HEK293 (cell line): ENCODE data around the gene NUDT13.

Experiments used
- CTCF ChIA-PET: fragments of 350-600 bp; formaldehyde crosslinking; extraction: SDS; loops from one replicate; lab custom pipeline; 2021; ENCODE audit warnings: antibody characterized with exemption; lab: Yijun Ruan, JAX
- POLR2A ChIA-PET: fragments of 300-600 bp; formaldehyde crosslinking; extraction: SDS; loops from one replicate; lab custom pipeline; 2020; ENCODE audit warnings: antibody characterized with exemption, inconsistent platforms; lab: Yijun Ruan, JAX
- H3K27ac ChIP-seq: fragments of 200-500 bp; sonication (Bioruptor generic); 2 replicates; pipeline ENCODE4 v1.5.1; 2014; ENCODE audit warnings: low read depth, low read length, control low read depth, inconsistent platforms; ENCODE audit errors: extremely low read depth
- H3K36me3 ChIP-seq, 2 experiments: fragments of 200-500 bp in 1 of 2; sonication (Bioruptor generic) in 1 of 2; 1 replicate in 1 of 2; 2 replicates in 1 of 2; pipeline ENCODE4 v1.5.1; 2014 to 2017; ENCODE audit warnings: inconsistent platforms in 2 of 2, low read length in 2 of 2; ENCODE audit not compliant: control insufficient read depth in 2 of 2, insufficient read depth in 1 of 2
- H3K4me1 ChIP-seq: fragments of 200-500 bp; sonication (Bioruptor generic); 2 replicates; pipeline ENCODE4 v1.5.1; 2014; ENCODE audit warnings: mild to moderate bottlenecking, low read length, inconsistent platforms; ENCODE audit not compliant: control insufficient read depth, insufficient read depth
- H3K4me3 ChIP-seq: 2 replicates; pipeline ENCODE4 v1.5.1; 2011; ENCODE audit warnings: low read depth, mild to moderate bottlenecking, control low read depth, low read length, moderate library complexity
- H3K9me3 ChIP-seq: fragments of 200-500 bp; sonication (Bioruptor generic); 2 replicates; pipeline ENCODE4 v1.5.1; 2014; ENCODE audit warnings: low read depth, low read length, inconsistent platforms; ENCODE audit not compliant: control insufficient read depth, insufficient read depth
- KLF9 ChIP-seq: fragments of 450-650 bp; formaldehyde crosslinking; IDR thresholded peaks from 2 replicates; pipeline ENCODE4 v1.5.1; 2016; ENCODE audit warnings: missing biosample characterization, missing genetic modification characterization, low read depth
- PATZ1 ChIP-seq: fragments of 450-650 bp; formaldehyde crosslinking; IDR thresholded peaks from 2 replicates; pipeline ENCODE4 v1.5.1; 2016; ENCODE audit warnings: missing biosample characterization, missing genetic modification characterization
- PBX3 ChIP-seq: sonication (generic); formaldehyde crosslinking; IDR thresholded peaks from 2 replicates; pipeline ENCODE4 v1.8.1; 2022; ENCODE audit warnings: mild to moderate bottlenecking, moderate library complexity, missing genetic modification reagents
- PRDM1 ChIP-seq: fragments of 450-650 bp; formaldehyde crosslinking; IDR thresholded peaks from 2 replicates; pipeline ENCODE4; 2016; ENCODE audit warnings: missing biosample characterization, missing genetic modification characterization
- WT1 ChIP-seq: fragments of 450-650 bp; formaldehyde crosslinking; IDR thresholded peaks from 2 replicates; pipeline ENCODE4 v1.5.1; 2016; ENCODE audit warnings: missing biosample characterization, missing genetic modification characterization
- YY1 ChIP-seq: fragments of 450-650 bp; formaldehyde crosslinking; IDR thresholded peaks from 2 replicates; pipeline ENCODE4 v1.5.1; 2018; ENCODE audit warnings: missing biosample characterization, missing genetic modification characterization
- ZBTB1 ChIP-seq: fragments of 450-650 bp; formaldehyde crosslinking; IDR thresholded peaks from 2 replicates; pipeline ENCODE4 v1.5.1; 2016; ENCODE audit warnings: missing biosample characterization, missing genetic modification characterization
- ZBTB11 ChIP-seq: fragments of 450-650 bp; formaldehyde crosslinking; conservative IDR thresholded peaks from 2 replicates; pipeline ENCODE4 v1.5.1; 2016; ENCODE audit warnings: low read depth, missing biosample characterization, missing genetic modification characterization
- ZFP69B ChIP-seq: fragments of 450-650 bp; formaldehyde crosslinking; IDR thresholded peaks from 2 replicates; pipeline ENCODE4 v1.5.1; 2016; ENCODE audit warnings: missing biosample characterization, missing genetic modification characterization
- ZNF133 ChIP-seq: fragments of 450-650 bp; formaldehyde crosslinking; IDR thresholded peaks from 2 replicates; pipeline ENCODE4 v1.5.1; 2016; ENCODE audit warnings: missing biosample characterization, missing genetic modification characterization
- ZNF19 ChIP-seq: fragments of 450-650 bp; formaldehyde crosslinking; IDR thresholded peaks from 2 replicates; pipeline ENCODE4; 2016; ENCODE audit warnings: missing biosample characterization, missing genetic modification characterization, low read depth
- ZNF211 ChIP-seq: fragments of 450-650 bp; formaldehyde crosslinking; IDR thresholded peaks from 2 replicates; pipeline ENCODE4 v1.5.1; 2016; ENCODE audit warnings: low read depth, missing biosample characterization, missing genetic modification characterization
- ZNF214 ChIP-seq: fragments of 450-650 bp; formaldehyde crosslinking; IDR thresholded peaks from 2 replicates; pipeline ENCODE4 v1.5.1; 2017; ENCODE audit warnings: missing biosample characterization, mild to moderate bottlenecking, missing genetic modification characterization, borderline replicate concordance
- ZNF311 ChIP-seq: fragments of 450-650 bp; formaldehyde crosslinking; IDR thresholded peaks from 2 replicates; pipeline ENCODE4 v1.5.1; 2017; ENCODE audit warnings: missing biosample characterization, missing genetic modification characterization, borderline replicate concordance
- ZNF335 ChIP-seq: fragments of 450-650 bp; formaldehyde crosslinking; conservative IDR thresholded peaks from 2 replicates; pipeline ENCODE4 v1.5.1; 2016; ENCODE audit warnings: missing biosample characterization, missing genetic modification characterization
- ZNF341 ChIP-seq: fragments of 450-650 bp; formaldehyde crosslinking; IDR thresholded peaks from 2 replicates; pipeline ENCODE4; 2016; ENCODE audit warnings: low read depth, missing biosample characterization, missing genetic modification characterization
- ZNF398 ChIP-seq: fragments of 450-650 bp; formaldehyde crosslinking; IDR thresholded peaks from 2 replicates; pipeline ENCODE4 v1.5.1; 2017; ENCODE audit warnings: missing biosample characterization, missing genetic modification characterization
- ZNF48 ChIP-seq: fragments of 450-650 bp; formaldehyde crosslinking; IDR thresholded peaks from 2 replicates; pipeline ENCODE4 v1.5.1; 2016; ENCODE audit warnings: missing biosample characterization, missing genetic modification characterization
- ZNF513 ChIP-seq: fragments of 450-650 bp; IDR thresholded peaks from 2 replicates; pipeline ENCODE4 v1.5.1; 2018; ENCODE audit warnings: missing biosample characterization, missing genetic modification characterization
- ZNF549 ChIP-seq: fragments of 450-650 bp; IDR thresholded peaks from 2 replicates; pipeline ENCODE4 v1.5.1; 2018; ENCODE audit warnings: missing biosample characterization, missing genetic modification characterization, mild to moderate bottlenecking, inconsistent platforms, moderate library complexity
- ZNF621 ChIP-seq: fragments of 450-650 bp; formaldehyde crosslinking; IDR thresholded peaks from 2 replicates; pipeline ENCODE4 v1.5.1; 2017; ENCODE audit warnings: missing biosample characterization, missing genetic modification characterization
- ZNF658 ChIP-seq: fragments of 450-650 bp; formaldehyde crosslinking; IDR thresholded peaks from 2 replicates; pipeline ENCODE4; 2016; ENCODE audit warnings: missing biosample characterization, missing genetic modification characterization
- ZNF664 ChIP-seq: fragments of 450-650 bp; formaldehyde crosslinking; IDR thresholded peaks from 2 replicates; pipeline ENCODE4 v1.5.1; 2016; ENCODE audit warnings: missing biosample characterization, missing genetic modification characterization
- ZNF768 ChIP-seq: fragments of 450-650 bp; formaldehyde crosslinking; IDR thresholded peaks from 2 replicates; pipeline ENCODE4 v1.5.1; 2018; ENCODE audit warnings: missing biosample characterization, mild to moderate bottlenecking, missing genetic modification characterization
- ZNF785 ChIP-seq: fragments of 450-650 bp; formaldehyde crosslinking; IDR thresholded peaks from 2 replicates; pipeline ENCODE4 v1.5.1; 2016; ENCODE audit warnings: missing biosample characterization, missing genetic modification characterization

The NUDT13 gene

GRCh38 chr10:73096041-73096448 is 14.2 kb upstream of the NUDT13 start (continued):
- TF ChIP-seq ZBTB11 (tag by site-specific recombination) (peak; percentile 52), ZNF335 (tag by site-specific recombination) (peak; percentile 78), PRDM1 (tag by site-specific recombination) (peak; percentile 62; the same call in 1 of the 2 replicates)

- Histone ChIP-seq H3K9me3 (no peaks in the 10 kb centered on the region), H3K27ac (peak within 1 kb of the TSS; percentile 90), H3K4me3 (peak within 1 kb of the TSS; percentile 82), H3K36me3 (peaks cover 0 to 3% of the 10 kb centered on the region in 2 experiments; a peak in 2 of 3 replicates), H3K4me1 (no peaks in the 10 kb centered on the region; the same call in 1 of the 2 replicates)
- POLR2A ChIA-PET = interaction anchor here (0.6 to 2.9 kb wide), 28 partner anchors 10 to 875 kb away, joined by 3 to 52 read pairs (median 4); partner anchors contain the start of genes DNAJB12, DNAJC9, ECD and FAM149B1
- CTCF ChIA-PET = interaction anchor here (0.6 to 4.2 kb wide), 11 partner anchors 14 to 122 kb away, joined by 3 to 40 read pairs (median 4); partner anchors contain the start of gene NUDT13
- TF ChIP-seq PBX3 (CRISPR knock-in tag) (0 out of 2 replicates have a peak, but pooled peaks have one; percentile 32), PATZ1 (peak; percentile 98), ZNF398 (tag by site-specific recombination) (peak; percentile 49), ZNF19 (tag by site-specific recombination) (no peak), ZFP69B (tag by site-specific recombination) (no peak; the same call in 1 of the 2 replicates), ZNF335 (tag by site-specific recombination) (peak; percentile 54; the same call in 1 of the 2 replicates), ZNF768 (tag by site-specific recombination) (no peak; the same call in 1 of the 2 replicates), ZNF664 (tag by site-specific recombination) (no peak), YY1 (no peak; the same call in 1 of the 2 replicates), ZNF341 (tag by site-specific recombination) (peak; percentile 50), ZNF311 (tag by site-specific recombination) (no peak), WT1 (peak; percentile 54; the same call in 1 of the 2 replicates), ZNF211 (tag by site-specific recombination) (no peak), ZNF214 (tag by site-specific recombination) (no peak), ZNF785 (tag by site-specific recombination) (peak; percentile 95), ZNF133 (tag by site-specific recombination) (no peak), ZNF658 (tag by site-specific recombination) (no peak), ZNF621 (tag by site-specific recombination) (no peak), ZNF48 (tag by site-specific recombination) (no peak), KLF9 (tag by site-specific recombination) (no peak; the same call in 1 of the 2 replicates), ZBTB1 (tag by site-specific recombination) (no peak; the same call in 1 of the 2 replicates), ZNF549 (no peak), ZNF513 (tag by site-specific recombination) (no peak)
These were observed 13.6 kb upstream of the NUDT13 start, which contains the start of gene P4HA1 for GRCh38 chr10:73096449-73097304. Gene P4HA1, minus strand, starts transcription at chr10:73096866. Its CDS starts 21,983 bp downstream, at chr10:73074883.
